A549 (cell line): ENCODE data around the gene BAHCC1.

ENCODE experiments used
- BHLHE40 ChIP-seq: IDR thresholded peaks from 2 replicates; pipeline ENCODE4 v1.6.1; 2012; ENCODE audit warnings: low read depth, low read length, inconsistent platforms
- HOXA7 ChIP-seq: fragments of 250-450 bp; sonication (Bioruptor Pico); IDR thresholded peaks from 2 replicates; pipeline ENCODE4 v1.5.0; 2020; ENCODE audit warnings: mild to moderate bottlenecking, moderate library complexity
- MAX ChIP-seq: IDR thresholded peaks from 2 replicates; pipeline ENCODE4 v1.6.1; 2012
- POLR2A ChIP-seq: IDR thresholded peaks from 2 replicates; pipeline ENCODE4 v1.6.1; 2012; ENCODE audit warnings: mild to moderate bottlenecking, low read length
- RAD21 ChIP-seq, 2 experiments: fragments of >200 bp in 1 of 2; sonication (Bioruptor Twin) in 1 of 2; formaldehyde crosslinking in 1 of 2; IDR thresholded peaks in 1 of 2; conservative IDR thresholded peaks in 1 of 2; 2 replicates in 1 of 2; 3 replicates in 1 of 2; pipeline ENCODE4 v1.6.1; 2012 to 2018; ENCODE audit warnings: inconsistent platforms in 1 of 2
- RCOR1 ChIP-seq: fragments of 150-350 bp; IDR thresholded peaks from 2 replicates; pipeline ENCODE4 v1.6.1; 2014; ENCODE audit warnings: antibody characterized with exemption, low read length, low read depth
- REST ChIP-seq: fragments of 200-600 bp; sonication (generic); IDR thresholded peaks from 2 replicates; pipeline ENCODE4 v1.6.1; 2016; ENCODE audit warnings: antibody characterized with exemption, mild to moderate bottlenecking, moderate library complexity
- TF ChIP-seq, protein P1 (sequence below): fragments of >200 bp; sonication (Bioruptor Twin); formaldehyde crosslinking; IDR thresholded peaks from 3 replicates; pipeline ENCODE4 v1.5.1; 2016

GRCh38 chr17:81448442-81448841 is 53.2 kb downstream of the BAHCC1 start:
- no peak for TF ChIP-seq BHLHE40
- TF ChIP-seq REST = no peak
- TF ChIP-seq, protein P1, sequence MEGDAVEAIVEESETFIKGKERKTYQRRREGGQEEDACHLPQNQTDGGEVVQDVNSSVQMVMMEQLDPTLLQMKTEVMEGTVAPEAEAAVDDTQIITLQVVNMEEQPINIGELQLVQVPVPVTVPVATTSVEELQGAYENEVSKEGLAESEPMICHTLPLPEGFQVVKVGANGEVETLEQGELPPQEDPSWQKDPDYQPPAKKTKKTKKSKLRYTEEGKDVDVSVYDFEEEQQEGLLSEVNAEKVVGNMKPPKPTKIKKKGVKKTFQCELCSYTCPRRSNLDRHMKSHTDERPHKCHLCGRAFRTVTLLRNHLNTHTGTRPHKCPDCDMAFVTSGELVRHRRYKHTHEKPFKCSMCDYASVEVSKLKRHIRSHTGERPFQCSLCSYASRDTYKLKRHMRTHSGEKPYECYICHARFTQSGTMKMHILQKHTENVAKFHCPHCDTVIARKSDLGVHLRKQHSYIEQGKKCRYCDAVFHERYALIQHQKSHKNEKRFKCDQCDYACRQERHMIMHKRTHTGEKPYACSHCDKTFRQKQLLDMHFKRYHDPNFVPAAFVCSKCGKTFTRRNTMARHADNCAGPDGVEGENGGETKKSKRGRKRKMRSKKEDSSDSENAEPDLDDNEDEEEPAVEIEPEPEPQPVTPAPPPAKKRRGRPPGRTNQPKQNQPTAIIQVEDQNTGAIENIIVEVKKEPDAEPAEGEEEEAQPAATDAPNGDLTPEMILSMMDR = no peak
- no peak for TF ChIP-seq POLR2A
- no peak for TF ChIP-seq HOXA7
- TF ChIP-seq RCOR1 = no peak
- TF ChIP-seq MAX = no peak
- no peak for TF ChIP-seq RAD21 (conservative IDR thresholded peaks at IDR 0.05 in 1 of 2, IDR thresholded peaks at IDR 0.05 in 1 of 2)
